Cardiac muscle cell (in vitro differentiated cells and primary cell): ENCODE results near the gene MESD. TPM values are rescaled to one million over a fixed set of nuclear protein-coding genes. Genes with fewer than 3 reads are reported as not detected.

Experiments used
- DNase-seq, 2 donors: peaks; one replicate each; pipeline versions ENCODE4 v3.0.0 to v3.0.0-alpha.2; 2010 to 2017; ENCODE audit warnings: low read depth in 1 of 2, low spot score in 1 of 2
- H3K27ac ChIP-seq: fragments of 200-600 bp; sonication (generic); 2 replicates; pipeline ENCODE4 v1.5.1; 2016
- H3K27me3 ChIP-seq: fragments of 200-600 bp; sonication (generic); 2 replicates; pipeline ENCODE4 v1.6.0; 2016; ENCODE audit warnings: control low read depth
- H3K36me3 ChIP-seq: fragments of 200-600 bp; sonication (generic); 2 replicates; pipeline ENCODE4 v1.5.1; 2016; ENCODE audit warnings: control low read depth
- H3K4me1 ChIP-seq: fragments of 200-600 bp; sonication (generic); 2 replicates; pipeline ENCODE4 v1.8.1; 2017; ENCODE audit warnings: low read depth, mild to moderate bottlenecking, mixed run types
- H3K4me3 ChIP-seq: fragments of 200-600 bp; sonication (generic); 2 replicates; pipeline ENCODE4 v1.5.1; 2016; ENCODE audit warnings: mild to moderate bottlenecking
- H3K9me3 ChIP-seq: fragments of 200-600 bp; sonication (generic); 2 replicates; pipeline ENCODE4 v1.5.1; 2017; ENCODE audit warnings: low read depth, mild to moderate bottlenecking, control low read depth
- polyA plus RNA-seq: library from polyadenylated mRNA; unstranded; fragments of >200 nt; fragmentation: Nextera tagmentation; extraction: Ambion mirVana; gene quantifications from 2 replicates; pipeline ENCODE4 v1.2.1, GENCODE V29; 2016
- total RNA-seq: library from RNA; depleted of rRNA; stranded (reverse); fragments of >200 nt; gene quantifications from 2 replicates; pipeline ENCODE4 v1.2.3, GENCODE V29; 2016
- TF ChIP-seq, protein P1 (sequence below): IDR thresholded peaks from 2 replicates; pipeline ENCODE4 v1.5.1; 2012; ENCODE audit warnings: low read depth, mild to moderate bottlenecking, low read length

Gene MESD
- total and polyA plus RNA-seq, 2 experiments from 2014 or later, result 20.1 to 35.8 TPM

DNA sequence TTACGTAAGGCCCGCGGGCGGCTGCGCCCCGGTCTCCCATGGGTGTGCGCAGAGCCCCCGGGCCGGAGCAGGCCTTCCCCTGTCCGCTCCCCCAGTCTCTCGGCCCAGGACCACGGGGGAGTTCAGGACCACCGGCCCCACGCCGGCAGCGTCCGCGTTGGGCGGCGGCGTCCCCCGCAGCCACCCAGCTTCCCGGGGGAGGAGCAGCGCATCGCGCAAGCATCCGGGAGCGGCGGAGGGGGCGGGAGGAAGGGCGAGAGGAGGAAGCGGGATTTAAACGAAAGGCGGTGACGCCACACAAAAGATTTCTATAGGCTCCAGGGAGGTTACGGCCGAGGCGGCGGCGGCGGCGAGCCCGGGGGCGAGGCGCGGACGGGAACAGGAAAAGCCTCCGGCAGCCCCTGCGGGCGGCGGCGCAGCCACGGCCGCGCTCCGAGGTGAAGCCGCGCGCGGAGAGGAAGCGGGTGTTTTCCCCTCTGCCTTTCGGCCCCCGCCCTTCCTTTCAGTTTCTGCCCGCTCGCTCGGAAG is 11.1 kb upstream of the MESD start, which contains the start of gene TLNRD1:
TSS of gene TLNRD1 (plus strand) at position 300 of the 528 bp plus-strand sequence. CDS start 1,349 bp downstream, outside the sequence.
- Histone ChIP-seq H3K4me3 (peak within 1 kb of the TSS; percentile 96), H3K36me3 (no peaks in the 10 kb centered on the region), H3K27ac (peak within 1 kb of the TSS; percentile 65), H3K4me1 (no peaks in the 10 kb centered on the region), H3K9me3 (no peaks in the 10 kb centered on the region), H3K27me3 (peaks cover 9% of the 10 kb centered on the region)
- TF ChIP-seq, protein P1, sequence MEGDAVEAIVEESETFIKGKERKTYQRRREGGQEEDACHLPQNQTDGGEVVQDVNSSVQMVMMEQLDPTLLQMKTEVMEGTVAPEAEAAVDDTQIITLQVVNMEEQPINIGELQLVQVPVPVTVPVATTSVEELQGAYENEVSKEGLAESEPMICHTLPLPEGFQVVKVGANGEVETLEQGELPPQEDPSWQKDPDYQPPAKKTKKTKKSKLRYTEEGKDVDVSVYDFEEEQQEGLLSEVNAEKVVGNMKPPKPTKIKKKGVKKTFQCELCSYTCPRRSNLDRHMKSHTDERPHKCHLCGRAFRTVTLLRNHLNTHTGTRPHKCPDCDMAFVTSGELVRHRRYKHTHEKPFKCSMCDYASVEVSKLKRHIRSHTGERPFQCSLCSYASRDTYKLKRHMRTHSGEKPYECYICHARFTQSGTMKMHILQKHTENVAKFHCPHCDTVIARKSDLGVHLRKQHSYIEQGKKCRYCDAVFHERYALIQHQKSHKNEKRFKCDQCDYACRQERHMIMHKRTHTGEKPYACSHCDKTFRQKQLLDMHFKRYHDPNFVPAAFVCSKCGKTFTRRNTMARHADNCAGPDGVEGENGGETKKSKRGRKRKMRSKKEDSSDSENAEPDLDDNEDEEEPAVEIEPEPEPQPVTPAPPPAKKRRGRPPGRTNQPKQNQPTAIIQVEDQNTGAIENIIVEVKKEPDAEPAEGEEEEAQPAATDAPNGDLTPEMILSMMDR, result no peak
- peak; percentile 91 to 93 for DNase-seq

DNA sequence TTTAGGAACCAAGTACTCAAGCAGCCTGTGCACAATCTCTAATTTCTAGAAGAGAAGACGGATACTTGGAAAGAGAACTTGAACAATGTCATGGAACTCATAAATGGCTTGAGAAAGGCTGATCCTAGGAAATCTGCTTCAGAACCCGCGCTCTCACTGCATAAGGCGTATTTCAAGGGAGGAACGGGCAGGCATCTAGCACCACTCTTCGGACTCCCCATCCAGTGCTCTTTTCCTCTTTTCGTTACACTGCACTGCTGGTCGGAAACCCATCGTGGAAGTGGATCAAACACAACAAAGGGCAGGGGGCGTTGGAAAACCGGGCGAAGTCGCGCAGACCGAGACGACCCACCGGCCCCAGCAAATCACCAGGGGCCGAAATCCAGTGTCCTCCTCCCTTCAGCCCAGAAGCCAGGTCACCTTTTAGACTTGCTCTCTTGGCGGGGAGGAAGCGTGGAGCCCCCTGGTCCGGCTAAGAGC is 10.6 kb upstream of the MESD start:
- Histone ChIP-seq H3K36me3 (no peaks in the 10 kb centered on the region), H3K27ac (peak overlapping the region; percentile 65), H3K27me3 (peaks cover 9% of the 10 kb centered on the region), H3K9me3 (no peaks in the 10 kb centered on the region), H3K4me3 (peak overlapping the region; percentile 96), H3K4me1 (no peaks in the 10 kb centered on the region)
- TF ChIP-seq, protein P1, result no peak
- peak in 1 of 2 donors; percentile 33 for DNase-seq

DNA sequence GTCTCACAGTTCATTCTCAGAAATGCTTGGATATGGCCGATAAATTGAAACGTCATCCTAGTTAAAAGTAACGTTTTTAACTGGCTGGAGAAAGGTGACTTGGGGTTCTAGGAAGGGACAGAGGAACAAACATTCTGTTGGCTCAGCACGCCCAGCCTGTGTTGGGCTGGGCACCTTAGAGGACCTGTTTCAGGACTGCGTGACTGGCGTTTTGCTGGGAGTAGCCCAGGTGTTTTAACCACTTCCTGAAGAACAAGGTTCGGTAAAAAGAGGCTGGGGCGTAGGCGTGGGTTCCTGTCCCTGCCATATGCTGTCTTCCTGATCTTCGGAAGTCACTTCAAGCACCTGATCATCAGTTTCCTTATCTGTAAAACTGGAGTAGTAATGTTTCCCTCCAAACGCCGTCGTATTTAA is 10.0 kb upstream of the MESD start:
- H3K4me3 ChIP-seq, result no peak overlapping the region

DNA sequence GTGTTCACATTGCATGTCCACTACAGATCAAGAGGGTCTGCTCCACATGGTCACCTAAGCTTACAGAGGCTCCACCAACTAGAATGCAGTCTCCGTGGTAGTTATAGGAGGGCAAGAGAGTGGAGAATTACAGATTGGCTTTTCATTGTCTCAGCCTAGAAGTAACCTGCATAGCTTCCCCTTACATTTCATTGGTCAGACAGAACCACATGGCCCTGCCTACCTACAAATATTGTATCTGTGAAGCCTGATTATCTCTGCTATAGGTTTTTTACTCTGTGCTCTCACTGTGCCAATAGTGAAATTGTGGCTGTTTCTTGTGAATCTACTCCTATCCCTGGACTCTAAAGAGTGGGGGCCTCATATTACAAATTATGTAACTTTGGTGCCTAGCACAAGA is 8.6 kb upstream of the MESD start:
- Histone ChIP-seq H3K4me3 (no peak overlapping the region), H3K27ac (no peak overlapping the region), H3K36me3 (no peaks in the 10 kb centered on the region), H3K27me3 (peaks cover 9% of the 10 kb centered on the region), H3K4me1 (no peaks in the 10 kb centered on the region), H3K9me3 (no peaks in the 10 kb centered on the region)
- TF ChIP-seq, protein P1, result no peak
- DNase-seq, result no peak

More for the DNA sequence above, 10.0 kb upstream of the MESD start:
- DNase-seq, result no peak
- TF ChIP-seq, protein P1, result no peak
- Histone ChIP-seq H3K4me1 (no peaks in the 10 kb centered on the region), H3K27me3 (peaks cover 9% of the 10 kb centered on the region), H3K36me3 (no peaks in the 10 kb centered on the region), H3K9me3 (no peaks in the 10 kb centered on the region), H3K27ac (no peak overlapping the region)

DNA sequence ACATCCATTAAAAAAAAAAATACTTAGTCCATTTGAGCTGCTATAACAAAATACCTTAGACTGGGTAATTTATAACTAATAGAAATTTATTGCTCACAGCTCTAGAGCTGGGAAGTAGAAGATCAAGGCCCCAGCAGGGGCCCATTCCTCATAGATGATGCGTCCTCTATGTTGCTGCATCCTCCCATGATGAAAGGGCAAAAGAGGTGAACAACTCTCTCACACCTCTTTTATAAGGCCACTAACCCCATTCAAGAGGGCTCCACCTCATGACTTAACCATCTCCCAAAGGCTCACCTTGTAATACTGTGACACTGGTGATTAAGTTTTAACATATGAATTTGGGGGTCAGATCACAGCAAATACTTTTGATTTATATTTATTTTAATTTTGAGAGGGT is 8.1 kb upstream of the MESD start:
- Histone ChIP-seq H3K27ac (no peak overlapping the region), H3K4me3 (no peak overlapping the region), H3K36me3 (no peaks in the 10 kb centered on the region), H3K9me3 (no peaks in the 10 kb centered on the region), H3K4me1 (no peaks in the 10 kb centered on the region), H3K27me3 (peaks cover 7% of the 10 kb centered on the region)
- DNase-seq, result no peak
- TF ChIP-seq, protein P1, result no peak
